ENCODE results near the gene SLC10A1.

- peak; percentile 99 for TF ChIP-seq POLR2A (IDR thresholded peaks at IDR 0.05; ENCODE audit: extremely low read depth, insufficient read length)
- TF ChIP-seq MAX (IDR thresholded peaks at IDR 0.05; ENCODE audit: low read depth, low read length), result peak; percentile 34
- no peak for TF ChIP-seq CTCF (IDR thresholded peaks at IDR 0.05; ENCODE audit: low read depth, low read length)
- peak; percentile 82 for TF ChIP-seq MYC (IDR thresholded peaks at IDR 0.05; ENCODE audit: low read depth, low read length)
Measured at GRCh38 chr14:69766984-69767368, 30.1 kb downstream of the SLC10A1 start, which contains the start of gene SRSF5.
